Measurements from ENCODE around the gene BEST1. TPM values are rescaled to one million over a fixed set of nuclear protein-coding genes. Genes with fewer than 3 reads are reported as not detected.

BEST1 gene
- total and polyA plus RNA-seq, 2 of the 13 experiments (the other 11 are each of a cell fraction or from before 2014, with no cell fraction given), result 0.09 to 0.65 TPM

GRCh38 chr11:61967116-61967923 is 17.2 kb downstream of the BEST1 start, which contains the start of gene FTH1 (continued):
- TF ChIP-seq ADNP (CRISPR knock-in tag; IDR thresholded peaks at IDR 0.05), result no peak
- TF ChIP-seq RFX5 (IDR thresholded peaks at IDR 0.05; ENCODE audit: low read depth, low read length), result no peak
- TF ChIP-seq BORCS8-MEF2B (CRISPR knock-in tag; IDR thresholded peaks at IDR 0.05), result no peak; the same call in 1 of the 2 replicates
- TF ChIP-seq, protein P1, sequence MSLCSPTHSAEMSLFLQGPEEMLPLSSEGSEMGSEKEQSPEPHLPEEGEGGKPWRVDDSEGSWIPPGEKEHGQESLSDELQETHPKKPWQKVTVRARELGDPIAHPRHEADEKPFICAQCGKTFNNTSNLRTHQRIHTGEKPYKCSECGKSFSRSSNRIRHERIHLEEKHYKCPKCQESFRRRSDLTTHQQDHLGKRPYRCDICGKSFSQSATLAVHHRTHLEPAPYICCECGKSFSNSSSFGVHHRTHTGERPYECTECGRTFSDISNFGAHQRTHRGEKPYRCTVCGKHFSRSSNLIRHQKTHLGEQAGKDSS (CRISPR knock-in tag; IDR thresholded peaks at IDR 0.05; ENCODE audit: borderline replicate concordance, low read depth), result no peak; the same call in 1 of the 2 replicates

- peak; percentile 0; the same call in 2 of the 3 replicates for ATAC-seq
- no peak; the same call in 1 of the 2 replicates for TF ChIP-seq ZNF841 (CRISPR knock-in tag; IDR thresholded peaks at IDR 0.05; ENCODE audit: borderline replicate concordance)
- TF ChIP-seq SRSF1 (optimal IDR thresholded peaks at IDR 0.05; ENCODE audit: low read depth, low read length), result peak; percentile 15
- TF ChIP-seq NONO (IDR thresholded peaks at IDR 0.05), result no peak
- 0 out of 2 replicates have a peak, but pooled peaks have one; percentile 3 for TF ChIP-seq NONO (CRISPR knock-in tag; conservative IDR thresholded peaks at IDR 0.05)
- TF ChIP-seq ZMYM4 (CRISPR knock-in tag; IDR thresholded peaks at IDR 0.05), result no peak
- peak; percentile 67; the same call in 1 of the 2 replicates for TF ChIP-seq PCBP1 (IDR thresholded peaks at IDR 0.05; ENCODE audit: borderline replicate concordance, low read depth, low read length)
- TF ChIP-seq, protein P2, sequence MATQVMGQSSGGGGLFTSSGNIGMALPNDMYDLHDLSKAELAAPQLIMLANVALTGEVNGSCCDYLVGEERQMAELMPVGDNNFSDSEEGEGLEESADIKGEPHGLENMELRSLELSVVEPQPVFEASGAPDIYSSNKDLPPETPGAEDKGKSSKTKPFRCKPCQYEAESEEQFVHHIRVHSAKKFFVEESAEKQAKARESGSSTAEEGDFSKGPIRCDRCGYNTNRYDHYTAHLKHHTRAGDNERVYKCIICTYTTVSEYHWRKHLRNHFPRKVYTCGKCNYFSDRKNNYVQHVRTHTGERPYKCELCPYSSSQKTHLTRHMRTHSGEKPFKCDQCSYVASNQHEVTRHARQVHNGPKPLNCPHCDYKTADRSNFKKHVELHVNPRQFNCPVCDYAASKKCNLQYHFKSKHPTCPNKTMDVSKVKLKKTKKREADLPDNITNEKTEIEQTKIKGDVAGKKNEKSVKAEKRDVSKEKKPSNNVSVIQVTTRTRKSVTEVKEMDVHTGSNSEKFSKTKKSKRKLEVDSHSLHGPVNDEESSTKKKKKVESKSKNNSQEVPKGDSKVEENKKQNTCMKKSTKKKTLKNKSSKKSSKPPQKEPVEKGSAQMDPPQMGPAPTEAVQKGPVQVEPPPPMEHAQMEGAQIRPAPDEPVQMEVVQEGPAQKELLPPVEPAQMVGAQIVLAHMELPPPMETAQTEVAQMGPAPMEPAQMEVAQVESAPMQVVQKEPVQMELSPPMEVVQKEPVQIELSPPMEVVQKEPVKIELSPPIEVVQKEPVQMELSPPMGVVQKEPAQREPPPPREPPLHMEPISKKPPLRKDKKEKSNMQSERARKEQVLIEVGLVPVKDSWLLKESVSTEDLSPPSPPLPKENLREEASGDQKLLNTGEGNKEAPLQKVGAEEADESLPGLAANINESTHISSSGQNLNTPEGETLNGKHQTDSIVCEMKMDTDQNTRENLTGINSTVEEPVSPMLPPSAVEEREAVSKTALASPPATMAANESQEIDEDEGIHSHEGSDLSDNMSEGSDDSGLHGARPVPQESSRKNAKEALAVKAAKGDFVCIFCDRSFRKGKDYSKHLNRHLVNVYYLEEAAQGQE (IDR thresholded peaks at IDR 0.05; ENCODE audit: borderline replicate concordance in 1 of 2, low read depth in 1 of 2, low read length in 2 of 2), result no peak
- TF ChIP-seq KLF6 (CRISPR knock-in tag; IDR thresholded peaks at IDR 0.05), result no peak
- TF ChIP-seq ZSCAN21 (CRISPR knock-in tag; IDR thresholded peaks at IDR 0.05; ENCODE audit: borderline replicate concordance), result no peak
- no peak for TF ChIP-seq ZNF530 (CRISPR knock-in tag; IDR thresholded peaks at IDR 0.05; ENCODE audit: low read depth)
These were observed 18.0 kb downstream of the BEST1 start for GRCh38 chr11:61967924-61968757.

More at GRCh38 chr11:61967924-61968757, 18.0 kb downstream of the BEST1 start:
- H3K9me3 ChIP-seq (ENCODE audit: low read length), result no peaks in the 10 kb centered on the region
- in situ Hi-C loops (cut with HindIII; ENCODE audit: extremely low pct_ligation_motif_present, low pct_unique_long_range_greater_than_20kb) (loop anchor here (5.0 kb wide), 1 partner anchor 34 kb away; no protein-coding TSS in a partner anchor), intact Hi-C loops (cut with micrococcal nuclease; ENCODE audit: unreplicated experiment) (no loop called here)
- TSS peak; percentile 61 for BruUV-seq (replicated peaks)
- DNase-seq (ENCODE audit: low spot score), result peak; percentile 53
- no peak for FAIRE-seq
- peaks cover 43% of the 10 kb centered on the region for H3K79me2 ChIP-seq (ENCODE audit: insufficient read depth, low read length)
- H3K4me2 ChIP-seq (ENCODE audit: low read depth, low read length), result peak overlapping the region; percentile 87
- WGBS (ENCODE audit: low lambda C conversion rate), result under 1% methylated on average over 24 of the region's 53 CpGs
- peaks cover 71% of the 10 kb centered on the region for H3K4me1 ChIP-seq (ENCODE audit: insufficient read depth, low read length)
- peaks cover 5 to 23% of the 10 kb centered on the region in 2 experiments; a peak in 4 of 5 replicates for H3K36me3 ChIP-seq (replicated peaks in 1 of 2; ENCODE audit: control insufficient read depth in 1 of 2, insufficient read depth in 2 of 2, low read length in 2 of 2)
- H2AFZ ChIP-seq (ENCODE audit: low read length), result no peak overlapping the region
- peak overlapping the region; percentile 92 to 96 (median 94) for H3K4me3 ChIP-seq (replicated peaks in 1 of 3; ENCODE audit: insufficient read depth in 1 of 3, low read depth in 2 of 3, low read length in 3 of 3)
- CTCF ChIA-PET (ENCODE audit: low intra/inter-chr PET ratio, low total read pairs), result no interaction called here
- no peaks in the 10 kb centered on the region; a peak in 1 of 5 replicates for H3K27me3 ChIP-seq (ENCODE audit: control insufficient read depth in 1 of 2, insufficient read depth in 2 of 2, low read length in 2 of 2)
- H3K9ac ChIP-seq (ENCODE audit: insufficient read depth, low read depth, low read length), result peak overlapping the region; percentile 99
- H4K20me1 ChIP-seq (ENCODE audit: insufficient read depth, low read length), result peaks cover 40% of the 10 kb centered on the region
- POLR2A ChIA-PET, result interaction anchor here (0.6 to 9.7 kb wide), 37 partner anchors 9 to 623 kb away, joined by 3 to 323 read pairs (median 7); partner anchors contain the start of genes BEST1, FADS1 and TUT1
- peak overlapping the region; percentile 99 for H3K27ac ChIP-seq (ENCODE audit: extremely low read length, insufficient read depth, low read length)
